ENCODE measurements around the gene KRTAP19-3.

KRTAP19-3 gene

GRCh38 chr21:30468900-30469714 is 22.7 kb downstream of the KRTAP19-3 start:
- DNase-seq: no peak
- in situ Hi-C loops (cut with HindIII; ENCODE audit: low pct_ligation_motif_present, low sequenced_read_pairs): no loop called here
- Histone ChIP-seq H3K4me3 (ENCODE audit: low read depth, low read length) (no peak overlapping the region), H3K27me3 (replicated peaks) (no peaks in the 10 kb centered on the region), H3K36me3 (replicated peaks) (no peaks in the 10 kb centered on the region), H3K27ac (no peak overlapping the region)
- no peak for TF ChIP-seq CTCF (IDR thresholded peaks at IDR 0.05; ENCODE audit: low read depth, low read length, missing control alignments)

- Histone ChIP-seq H3K4me3 (ENCODE audit: low read depth, low read length) (no peak overlapping the region), H3K27me3 (replicated peaks) (no peaks in the 10 kb centered on the region), H3K36me3 (replicated peaks) (no peaks in the 10 kb centered on the region), H3K27ac (no peak overlapping the region)
- peak; percentile 48 for TF ChIP-seq CTCF (IDR thresholded peaks at IDR 0.05; ENCODE audit: low read depth, low read length, missing control alignments)
- DNase-seq: no peak
- in situ Hi-C loops (cut with HindIII; ENCODE audit: low pct_ligation_motif_present, low sequenced_read_pairs): no loop called here
Observed at GRCh38 chr21:30463713-30464112, 28.1 kb downstream of the KRTAP19-3 start.

GRCh38 chr21:30448514-30448913 is 43.3 kb downstream of the KRTAP19-3 start:
- in situ Hi-C loops (cut with HindIII; ENCODE audit: low pct_ligation_motif_present, low sequenced_read_pairs): no loop called here
- no peak for DNase-seq
- no peak overlapping the region for H3K27ac ChIP-seq
- TF ChIP-seq CTCF (IDR thresholded peaks at IDR 0.05; ENCODE audit: low read depth, low read length, missing control alignments): no peak
- H3K4me3 ChIP-seq (ENCODE audit: low read depth, low read length): no peak overlapping the region
- no peaks in the 10 kb centered on the region for H3K27me3 ChIP-seq (replicated peaks)
- no peaks in the 10 kb centered on the region for H3K36me3 ChIP-seq (replicated peaks)

GRCh38 chr21:30447056-30447455 is 44.8 kb downstream of the KRTAP19-3 start:
- H3K4me3 ChIP-seq (ENCODE audit: low read depth, low read length): no peak overlapping the region
- no peaks in the 10 kb centered on the region for H3K36me3 ChIP-seq (replicated peaks)
- in situ Hi-C loops (cut with HindIII; ENCODE audit: low pct_ligation_motif_present, low sequenced_read_pairs): no loop called here
- H3K27me3 ChIP-seq (replicated peaks): no peaks in the 10 kb centered on the region
- no peak for TF ChIP-seq CTCF (IDR thresholded peaks at IDR 0.05; ENCODE audit: low read depth, low read length, missing control alignments)
- no peak overlapping the region for H3K27ac ChIP-seq
- no peak for DNase-seq

GRCh38 chr21:30444204-30444603 is 47.6 kb downstream of the KRTAP19-3 start:
- in situ Hi-C loops (cut with HindIII; ENCODE audit: low pct_ligation_motif_present, low sequenced_read_pairs): no loop called here

More at GRCh38 chr21:30444204-30444603, 47.6 kb downstream of the KRTAP19-3 start:
- DNase-seq: no peak
- Histone ChIP-seq H3K27ac (no peak overlapping the region), H3K4me3 (ENCODE audit: low read depth, low read length) (no peak overlapping the region), H3K27me3 (replicated peaks) (no peaks in the 10 kb centered on the region), H3K36me3 (replicated peaks) (no peaks in the 10 kb centered on the region)
- no peak for TF ChIP-seq CTCF (IDR thresholded peaks at IDR 0.05; ENCODE audit: low read depth, low read length, missing control alignments)

Data from brain microvascular endothelial cell (primary cell).